GM18861 (cell line): Measurements from ENCODE around the gene GDF10.

Source experiments
- ATAC-seq: cut with Tn5 transposase; IDR thresholded peaks from one replicate; pipeline ENCODE4 v1.9.1; 2021; ENCODE audit not compliant: unreplicated experiment

Gene GDF10

DNA sequence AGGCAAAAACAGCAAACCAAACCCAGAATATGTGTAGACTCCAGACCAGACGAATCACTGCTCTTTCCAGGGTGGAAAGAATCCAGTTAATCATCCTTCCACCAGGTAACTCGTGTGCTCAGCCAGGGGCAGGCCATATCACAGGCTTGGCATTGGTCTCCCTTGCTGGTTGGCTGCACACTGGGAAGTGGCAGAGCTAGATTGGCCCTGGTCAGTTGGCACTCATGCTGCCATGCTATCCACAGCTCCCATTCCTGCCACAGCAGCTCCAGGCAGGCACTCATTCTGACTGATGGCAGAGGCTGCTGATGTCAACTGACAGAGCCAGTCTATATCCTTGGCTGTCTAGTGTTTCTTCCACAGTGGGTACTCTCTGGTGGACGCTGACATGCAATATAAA is 9.7 kb upstream of the GDF10 start:
- no peak for ATAC-seq

DNA sequence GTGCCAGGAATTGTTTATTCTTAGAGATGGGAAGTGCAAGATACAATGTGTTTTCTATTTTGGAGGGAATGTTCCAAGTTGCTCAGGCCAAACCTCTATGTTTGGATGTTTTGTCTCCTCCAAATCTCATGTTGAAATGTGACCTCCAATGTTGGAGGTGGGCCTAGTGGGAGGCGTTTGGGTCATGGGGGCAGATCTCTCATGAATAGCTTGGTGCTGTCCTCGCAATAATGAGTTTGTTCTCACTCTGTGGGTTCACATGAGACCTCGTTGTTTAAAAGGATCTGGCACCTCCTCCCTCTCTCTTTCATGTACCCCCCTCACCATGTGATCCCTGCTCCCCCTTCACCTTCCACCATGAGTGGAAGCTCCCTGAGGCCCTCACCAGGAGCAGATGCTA is 8.3 kb upstream of the GDF10 start:
- ATAC-seq, result no peak

DNA sequence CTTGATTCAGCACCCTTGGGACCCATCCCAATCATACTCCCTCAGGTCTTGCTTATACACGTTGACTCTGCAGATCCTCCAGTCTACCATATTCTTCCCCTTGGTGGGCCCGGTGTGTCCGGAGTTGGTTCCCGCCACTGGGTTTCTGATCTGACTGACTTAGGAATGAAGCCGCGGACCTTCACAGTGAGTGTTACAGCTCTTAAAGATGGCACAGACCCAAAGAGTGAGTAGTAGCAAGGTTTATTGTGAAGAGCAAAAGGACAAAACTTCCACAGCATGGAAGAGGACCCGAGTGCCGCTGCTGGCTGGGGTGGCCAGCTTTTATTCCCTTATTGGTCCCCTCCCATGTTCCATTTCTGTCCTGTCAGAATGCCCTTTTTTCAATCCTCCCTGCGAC is 5.9 kb upstream of the GDF10 start:
- ATAC-seq, result no peak

DNA sequence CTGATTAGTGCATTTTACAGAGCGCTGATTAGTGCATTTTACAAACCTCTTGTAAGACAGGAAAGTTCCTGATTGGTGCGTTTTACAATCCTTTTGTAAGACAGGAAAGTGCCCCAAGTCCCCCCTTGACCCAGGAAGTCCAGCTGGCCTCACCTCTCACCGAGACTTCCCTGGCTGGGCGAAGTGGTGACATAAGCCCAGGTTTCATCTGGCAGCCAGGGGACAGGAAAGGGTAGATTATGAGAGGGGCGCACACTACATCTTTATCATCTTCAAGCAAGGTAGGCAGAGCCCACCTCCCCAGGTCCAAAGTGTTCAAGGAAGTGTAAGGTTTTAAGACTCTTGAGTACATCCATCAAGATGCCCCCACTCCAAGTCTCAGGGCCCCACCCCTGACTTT is 5.5 kb upstream of the GDF10 start:
- no peak for ATAC-seq

DNA sequence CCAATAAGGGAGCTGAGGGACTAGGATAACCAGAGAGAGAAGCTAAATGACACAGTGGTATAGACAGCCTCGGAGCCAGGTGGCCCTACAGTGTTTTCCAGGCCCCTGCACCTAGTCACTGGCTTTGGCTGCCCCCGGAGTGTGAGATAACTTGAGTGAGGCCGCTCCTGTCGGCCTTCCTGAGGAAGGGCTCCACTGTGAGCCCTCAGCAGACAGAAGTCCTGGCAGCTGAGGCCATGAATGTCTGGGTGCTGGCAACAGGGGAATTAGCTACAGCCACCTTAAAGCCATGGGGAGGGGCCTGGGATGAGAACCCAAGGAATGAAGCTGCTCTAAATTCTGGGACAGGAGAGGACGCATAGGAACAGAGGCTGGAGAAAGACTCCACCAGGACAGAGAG is 4.6 kb upstream of the GDF10 start:
- no peak for ATAC-seq

DNA sequence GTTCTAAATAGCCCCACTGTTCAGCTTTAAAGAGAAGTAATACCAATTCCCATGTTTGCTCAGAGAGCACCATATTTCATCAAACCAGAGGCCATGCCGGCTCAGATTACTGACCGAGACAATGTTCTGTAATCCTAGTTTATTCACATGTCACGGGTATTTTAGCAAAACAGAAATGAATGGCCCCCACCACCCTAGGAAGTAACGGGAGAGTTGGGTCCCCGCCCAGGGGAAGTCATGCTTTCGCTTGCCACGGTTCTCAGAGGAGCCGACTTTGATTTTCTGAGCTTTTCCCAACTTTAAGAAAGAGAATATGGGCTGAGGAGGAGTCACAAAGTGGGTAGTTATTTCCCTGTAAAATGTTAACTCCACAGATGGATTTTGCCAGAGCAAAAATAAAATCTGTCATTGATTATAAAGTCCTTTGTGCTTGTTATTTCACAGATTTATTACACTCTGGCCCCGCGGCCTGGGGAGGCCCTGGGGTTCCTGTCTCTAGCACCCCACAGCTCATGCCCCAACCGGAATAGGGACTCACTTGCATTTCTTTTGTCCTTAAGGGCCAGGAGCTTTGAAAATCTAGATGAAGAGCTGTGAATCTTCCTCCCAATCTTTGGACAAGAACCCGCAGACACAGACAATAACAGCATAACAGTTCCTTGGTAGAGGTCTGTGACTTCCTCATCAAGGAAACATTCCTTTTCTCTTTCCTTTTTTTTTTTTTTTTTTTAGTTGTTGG is 3.7 kb upstream of the GDF10 start:
- no peak for ATAC-seq

DNA sequence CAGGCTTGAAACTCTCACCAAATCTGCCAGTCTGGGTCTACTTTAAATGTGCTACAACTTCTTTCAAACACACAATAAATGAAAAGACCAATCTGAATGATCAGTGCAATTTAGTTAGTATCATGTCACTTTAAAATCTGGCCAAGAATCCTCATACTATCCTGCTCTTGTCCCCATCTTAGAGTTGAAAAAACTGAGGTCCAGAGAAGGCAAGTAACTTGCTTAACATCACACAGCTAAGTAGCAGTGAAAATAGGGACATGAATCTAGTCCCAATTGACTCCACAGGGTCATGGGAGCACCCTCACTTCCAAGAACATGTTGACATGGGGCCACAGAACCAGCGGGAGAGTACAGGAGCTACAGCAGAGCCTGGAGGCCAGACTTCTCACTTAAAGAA is 3.1 kb upstream of the GDF10 start:
- no peak for ATAC-seq

DNA sequence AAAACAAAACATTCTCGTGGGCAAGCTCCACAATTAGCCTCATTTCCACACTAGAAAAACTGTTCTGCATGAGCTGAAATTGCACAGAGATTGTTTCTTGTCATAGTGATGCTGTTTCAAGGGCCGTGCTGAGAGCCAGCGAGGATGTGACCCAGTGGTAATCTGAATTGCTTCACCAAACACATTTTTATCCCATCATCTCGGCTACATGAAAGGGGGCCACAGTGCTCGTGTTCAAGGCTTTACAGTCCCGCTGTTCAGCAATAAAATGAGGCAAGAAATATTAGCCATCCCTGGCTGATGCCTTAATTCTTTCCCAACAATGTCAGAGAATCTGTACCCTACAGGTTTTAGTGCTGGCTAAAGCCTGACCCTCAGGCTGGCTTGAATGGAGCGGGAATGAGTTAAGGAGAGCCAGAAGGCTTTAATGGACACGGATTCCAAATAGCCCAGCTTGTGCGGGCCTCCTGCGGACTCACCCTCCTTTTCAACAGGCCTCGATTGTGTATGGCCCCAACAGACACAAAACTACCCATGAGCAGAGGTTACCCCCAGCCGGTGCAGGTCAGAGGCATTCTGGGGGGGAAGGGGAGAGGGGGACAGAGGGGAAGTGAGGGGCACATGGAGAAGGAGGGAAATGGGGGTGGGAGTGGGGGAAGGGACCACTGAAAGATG is 2.0 kb upstream of the GDF10 start:
- no peak for ATAC-seq

DNA sequence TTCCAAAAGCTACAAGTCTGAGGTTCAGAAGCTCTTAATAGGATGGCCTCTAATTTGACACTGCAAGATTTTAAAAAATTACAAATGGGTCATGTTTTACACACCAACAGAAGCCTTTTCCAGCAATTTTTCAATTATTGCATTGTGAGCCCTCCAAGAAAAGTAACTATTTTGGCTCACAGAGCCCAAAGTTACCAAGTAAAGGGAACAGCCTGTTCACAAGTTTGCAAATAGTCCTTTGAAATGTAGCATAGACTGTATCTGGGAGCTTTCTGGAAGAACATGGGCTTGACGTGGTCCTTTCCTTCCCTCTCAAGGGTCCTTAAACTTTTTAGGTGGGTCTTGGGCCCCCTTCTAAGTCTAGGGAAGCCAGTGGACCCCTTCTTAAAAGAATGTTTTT is 1.3 kb upstream of the GDF10 start:
- ATAC-seq, result no peak

DNA sequence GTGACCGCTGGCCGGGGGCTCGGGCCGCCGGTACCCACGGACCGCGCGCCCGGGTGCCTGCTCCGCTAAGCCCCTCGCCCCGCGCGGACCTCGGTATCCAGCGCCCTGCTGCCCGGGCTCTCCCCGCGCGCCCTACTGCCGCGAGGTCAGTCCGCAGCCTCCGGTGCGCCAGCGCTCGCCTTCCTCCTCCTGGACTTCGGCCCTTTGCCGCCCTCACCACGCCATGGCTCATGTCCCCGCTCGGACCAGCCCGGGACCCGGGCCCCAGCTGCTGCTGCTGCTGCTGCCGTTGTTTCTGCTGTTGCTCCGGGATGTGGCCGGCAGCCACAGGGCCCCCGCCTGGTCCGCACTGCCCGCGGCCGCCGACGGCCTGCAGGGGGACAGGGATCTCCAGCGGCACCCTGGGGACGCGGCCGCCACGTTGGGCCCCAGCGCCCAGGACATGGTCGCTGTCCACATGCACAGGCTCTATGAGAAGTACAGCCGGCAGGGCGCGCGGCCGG is 483 bp downstream of the GDF10 start:
- ATAC-seq, result no peak

DNA sequence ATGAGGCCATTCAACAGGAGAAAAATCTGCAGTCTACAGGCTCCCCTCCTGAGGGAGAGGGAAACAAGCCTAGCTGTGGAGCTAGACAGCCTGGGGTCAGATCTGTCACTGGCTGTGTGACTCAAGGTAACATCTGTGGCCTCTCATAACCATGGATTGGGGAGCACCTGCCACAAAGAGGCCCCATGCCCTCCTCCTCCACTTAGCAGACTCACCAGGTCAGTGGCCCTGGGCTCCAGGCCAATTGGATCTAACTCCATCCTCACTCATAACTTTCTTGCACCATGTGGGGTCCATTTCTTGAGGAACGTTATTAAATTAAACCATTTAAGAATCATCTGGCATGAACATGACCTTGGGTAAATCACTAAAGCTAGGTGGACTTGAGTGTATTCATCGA is 1.8 kb downstream of the GDF10 start:
- ATAC-seq, result no peak

DNA sequence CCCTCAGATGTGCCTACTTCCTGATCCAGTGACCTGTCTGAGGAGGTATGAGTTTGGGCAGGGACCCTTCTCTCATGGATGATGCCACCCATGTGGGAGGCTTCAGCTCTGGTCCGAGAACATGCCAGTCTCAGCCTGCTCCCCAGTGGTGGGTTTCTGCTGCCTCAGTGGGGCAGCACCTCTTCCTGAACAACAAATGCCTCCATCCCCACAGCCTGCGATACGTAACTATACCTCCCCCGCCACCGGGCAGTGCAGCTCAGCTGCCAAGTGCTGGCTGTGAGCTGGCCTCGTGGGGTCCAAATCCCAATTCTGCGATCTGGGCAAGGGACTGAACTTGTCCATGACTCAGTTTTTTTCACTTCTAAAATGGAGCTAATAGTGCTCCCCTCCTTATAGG is 3.1 kb downstream of the GDF10 start:
- no peak for ATAC-seq

DNA sequence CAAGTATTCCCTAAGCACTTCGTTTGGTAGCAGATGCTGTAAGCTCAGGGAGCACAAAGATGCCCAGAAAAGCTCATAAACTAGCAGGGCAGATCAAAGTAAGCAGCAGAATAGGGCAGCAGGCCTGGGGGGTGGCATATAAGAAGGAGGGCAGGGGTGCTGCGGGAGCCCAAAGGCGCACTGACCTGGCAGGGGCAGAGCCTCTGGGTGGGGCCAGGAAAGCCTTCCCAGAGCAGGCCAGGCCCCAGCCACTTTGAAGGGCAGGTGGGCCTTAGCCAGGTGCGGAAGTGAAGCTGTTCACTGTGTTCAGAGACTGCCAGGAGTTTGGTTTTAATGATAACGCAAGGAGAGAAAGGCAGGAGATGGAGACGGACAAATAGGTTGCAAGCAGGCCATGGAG is 3.9 kb downstream of the GDF10 start:
- no peak for ATAC-seq

DNA sequence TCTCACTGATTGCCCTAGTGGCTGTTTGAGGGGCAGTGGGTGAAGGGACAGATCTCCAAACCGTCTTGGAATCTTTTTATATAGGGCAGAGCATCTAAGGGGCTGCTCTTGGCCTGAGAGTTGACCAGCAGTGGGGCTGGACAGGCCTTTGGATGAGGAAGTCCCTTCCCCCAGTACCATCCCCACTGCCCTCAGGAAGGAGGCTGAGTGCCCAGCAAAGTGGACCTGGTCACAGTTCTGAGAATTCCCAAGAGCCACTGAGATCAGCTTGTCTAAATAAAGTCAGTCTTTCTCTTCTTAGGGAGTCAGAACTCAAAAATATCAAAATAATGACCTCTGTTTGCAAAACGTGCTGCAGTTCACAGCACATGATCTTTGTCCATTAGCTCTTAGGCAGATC is 5.6 kb downstream of the GDF10 start:
- no peak for ATAC-seq

DNA sequence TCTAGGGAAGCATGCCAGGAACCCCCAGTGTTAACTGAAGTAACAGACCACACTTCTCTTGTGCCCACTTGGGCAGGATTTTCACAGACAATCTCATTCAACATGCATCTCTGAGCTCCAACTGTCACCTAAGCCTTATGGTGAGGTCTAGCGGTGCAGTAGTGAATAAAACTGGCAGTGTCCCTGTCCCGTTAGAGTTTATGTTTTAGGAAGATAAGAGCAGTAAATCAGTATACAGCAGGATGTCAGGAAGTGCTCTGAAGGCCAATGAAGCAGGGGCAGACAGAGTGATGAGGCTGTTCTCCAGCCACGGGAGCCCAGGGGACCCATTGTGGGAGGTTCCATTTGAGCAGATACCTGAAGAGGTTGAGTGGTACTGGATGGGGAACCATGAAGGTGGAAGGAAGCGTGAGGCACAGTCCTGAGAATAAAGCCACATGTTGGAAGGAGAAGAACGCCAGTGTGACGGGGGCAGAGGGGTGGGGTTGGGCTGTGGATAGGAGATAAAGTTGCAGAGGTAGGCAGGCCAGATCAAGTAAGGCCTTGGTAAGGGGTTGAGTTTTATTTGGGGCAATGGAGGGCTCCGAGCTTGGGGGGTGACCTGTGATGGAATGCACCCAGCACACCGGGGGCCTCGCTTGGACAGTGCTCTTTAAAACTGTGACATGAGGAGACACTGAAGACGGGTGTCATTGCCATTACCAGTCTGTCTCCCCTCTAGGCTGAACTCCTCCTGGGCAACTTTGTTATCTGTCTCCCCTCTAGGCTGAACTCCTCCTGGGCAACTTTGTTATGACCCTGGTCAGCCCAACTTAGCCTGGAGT is 6.6 kb downstream of the GDF10 start:
- ATAC-seq, result no peak

DNA sequence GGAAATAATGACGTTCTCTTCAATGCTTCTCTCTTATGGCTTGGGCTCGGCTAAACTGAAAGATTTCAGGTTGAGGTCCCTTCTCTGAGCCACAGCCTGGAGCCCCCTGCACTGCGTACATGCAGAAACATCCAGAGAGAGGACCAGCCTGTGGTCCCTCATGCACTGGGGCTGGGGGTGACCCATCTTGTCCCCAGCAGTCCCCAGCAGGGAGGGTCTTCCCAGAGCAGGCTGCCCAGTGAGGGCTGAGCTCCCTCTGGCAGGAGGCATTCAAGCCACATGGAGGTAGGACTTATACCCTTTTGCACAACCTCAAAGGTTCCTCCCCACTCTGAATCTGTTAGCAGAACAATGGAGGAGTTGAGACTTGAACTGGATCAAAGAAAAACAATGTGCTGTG is 7.4 kb downstream of the GDF10 start:
- no peak for ATAC-seq

DNA sequence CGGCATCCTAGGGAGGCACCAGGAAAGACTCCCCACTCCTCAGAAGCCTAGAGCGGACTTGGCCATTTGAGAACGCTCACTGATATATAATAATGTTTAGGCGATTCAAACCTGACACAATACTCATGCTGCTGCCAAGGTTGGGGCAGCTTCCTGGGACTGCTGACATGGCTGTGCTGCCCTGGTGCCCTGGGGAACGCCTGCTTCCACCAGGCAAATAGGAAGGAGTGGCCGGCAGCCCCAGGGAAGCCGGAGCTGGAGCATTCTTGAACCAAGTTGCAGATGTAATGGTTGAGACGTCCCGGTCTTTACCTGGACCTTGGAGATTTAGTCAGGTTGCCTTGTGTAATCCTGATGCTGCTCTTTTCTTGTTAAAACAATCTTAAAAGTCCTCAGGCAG is 8.8 kb downstream of the GDF10 start:
- no peak for ATAC-seq

DNA sequence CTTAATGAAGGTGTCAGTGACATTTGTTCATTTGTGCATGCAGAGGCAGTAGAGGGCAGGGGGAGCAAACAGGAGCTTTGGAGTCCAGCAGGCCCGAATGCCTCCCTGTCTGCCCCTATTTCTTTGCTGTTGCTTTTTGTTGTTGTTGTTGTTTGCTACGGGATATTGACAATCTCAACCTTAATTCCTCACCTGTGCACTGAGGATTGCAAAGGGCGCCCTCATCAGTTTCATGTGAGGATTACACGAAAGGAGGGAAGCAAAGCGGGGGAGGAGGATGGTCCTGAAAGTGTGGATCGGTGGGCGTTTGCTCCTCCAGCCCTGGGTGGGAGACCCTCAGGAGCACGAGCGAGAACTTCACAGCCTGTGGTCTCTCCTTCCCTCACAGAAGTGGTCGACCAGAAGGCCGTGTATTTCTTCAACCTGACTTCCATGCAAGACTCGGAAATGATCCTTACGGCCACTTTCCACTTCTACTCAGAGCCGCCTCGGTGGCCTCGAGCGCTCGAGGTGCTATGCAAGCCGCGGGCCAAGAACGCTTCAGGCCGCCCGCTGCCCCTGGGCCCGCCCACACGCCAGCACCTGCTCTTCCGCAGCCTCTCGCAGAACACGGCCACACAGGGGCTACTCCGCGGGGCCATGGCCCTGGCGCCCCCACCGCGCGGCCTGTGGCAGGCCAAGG is 9.6 kb downstream of the GDF10 start:
- ATAC-seq, result no peak

DNA sequence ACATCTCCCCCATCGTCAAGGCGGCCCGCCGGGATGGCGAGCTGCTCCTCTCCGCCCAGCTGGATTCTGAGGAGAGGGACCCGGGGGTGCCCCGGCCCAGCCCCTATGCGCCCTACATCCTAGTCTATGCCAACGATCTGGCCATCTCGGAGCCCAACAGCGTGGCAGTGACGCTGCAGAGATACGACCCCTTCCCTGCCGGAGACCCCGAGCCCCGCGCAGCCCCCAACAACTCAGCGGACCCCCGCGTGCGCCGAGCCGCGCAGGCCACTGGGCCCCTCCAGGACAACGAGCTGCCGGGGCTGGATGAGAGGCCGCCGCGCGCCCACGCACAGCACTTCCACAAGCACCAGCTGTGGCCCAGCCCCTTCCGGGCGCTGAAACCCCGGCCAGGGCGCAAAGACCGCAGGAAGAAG is 10.1 kb downstream of the GDF10 start:
- ATAC-seq, result no peak

DNA sequence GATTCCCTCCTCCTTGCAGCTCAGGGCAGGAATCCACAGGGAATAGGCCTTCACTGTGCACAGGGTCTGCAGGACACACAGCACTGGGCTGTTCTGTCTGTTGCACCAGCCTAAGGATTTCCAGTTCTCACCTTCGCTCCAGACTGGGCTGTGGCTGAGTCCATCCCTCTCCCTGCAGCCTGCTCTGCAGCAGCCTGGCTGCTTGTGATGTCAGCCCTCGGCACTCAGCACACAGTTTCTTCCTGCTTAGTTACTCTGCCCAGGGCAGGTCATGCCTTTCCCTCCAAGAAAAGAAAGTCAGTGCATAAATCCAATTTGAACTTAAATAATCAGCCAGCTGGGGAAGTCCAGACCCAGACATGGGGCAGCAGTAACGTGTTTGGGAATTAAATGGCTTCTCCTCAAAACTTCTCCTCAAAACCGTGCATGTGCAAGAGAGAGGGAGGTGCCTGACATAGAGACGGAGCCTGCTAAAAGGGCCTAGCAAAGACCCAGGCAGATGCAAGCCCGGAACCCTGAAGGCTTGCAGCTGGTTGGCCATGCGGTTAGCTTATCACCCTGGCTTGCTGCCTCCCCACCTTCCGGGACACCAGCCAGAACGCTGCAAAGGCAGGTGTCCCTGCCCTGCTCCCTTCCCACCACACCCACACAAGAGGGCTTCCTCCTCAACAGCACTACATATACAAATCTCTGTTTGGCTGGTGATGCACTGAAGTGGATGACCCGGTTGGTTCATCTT is 11.4 kb downstream of the GDF10 start:
- ATAC-seq, result no peak
